Astrocyte of the spinal cord (primary cell): Measurements from ENCODE around the gene ARHGAP26.

Source experiments
- DNase-seq: peaks from one replicate; pipeline ENCODE4 v3.0.0; 2011; ENCODE audit warnings: low read depth, low spot score
- H3K4me3 ChIP-seq: 2 replicates; pipeline ENCODE4 v1.5.1; 2011; ENCODE audit warnings: low read depth, mild to moderate bottlenecking, low read length, moderate library complexity
- in situ Hi-C: cut with HindIII; loops from 2 replicates; pipeline ENCODE4 v1.10.0; 2017; ENCODE audit warnings: low sequenced_read_pairs
- TF ChIP-seq, protein P1 (sequence below): IDR thresholded peaks from 2 replicates; pipeline ENCODE4 v1.5.1; 2012; ENCODE audit warnings: low read depth, mild to moderate bottlenecking, low read length, inconsistent platforms

ARHGAP26 gene

GRCh38 chr5:142978726-142979125 lies 208.5 kb downstream of the ARHGAP26 start:
- in situ Hi-C loops = no loop called here
- H3K4me3 ChIP-seq = no peak overlapping the region
- DNase-seq = no peak
- TF ChIP-seq, protein P1, sequence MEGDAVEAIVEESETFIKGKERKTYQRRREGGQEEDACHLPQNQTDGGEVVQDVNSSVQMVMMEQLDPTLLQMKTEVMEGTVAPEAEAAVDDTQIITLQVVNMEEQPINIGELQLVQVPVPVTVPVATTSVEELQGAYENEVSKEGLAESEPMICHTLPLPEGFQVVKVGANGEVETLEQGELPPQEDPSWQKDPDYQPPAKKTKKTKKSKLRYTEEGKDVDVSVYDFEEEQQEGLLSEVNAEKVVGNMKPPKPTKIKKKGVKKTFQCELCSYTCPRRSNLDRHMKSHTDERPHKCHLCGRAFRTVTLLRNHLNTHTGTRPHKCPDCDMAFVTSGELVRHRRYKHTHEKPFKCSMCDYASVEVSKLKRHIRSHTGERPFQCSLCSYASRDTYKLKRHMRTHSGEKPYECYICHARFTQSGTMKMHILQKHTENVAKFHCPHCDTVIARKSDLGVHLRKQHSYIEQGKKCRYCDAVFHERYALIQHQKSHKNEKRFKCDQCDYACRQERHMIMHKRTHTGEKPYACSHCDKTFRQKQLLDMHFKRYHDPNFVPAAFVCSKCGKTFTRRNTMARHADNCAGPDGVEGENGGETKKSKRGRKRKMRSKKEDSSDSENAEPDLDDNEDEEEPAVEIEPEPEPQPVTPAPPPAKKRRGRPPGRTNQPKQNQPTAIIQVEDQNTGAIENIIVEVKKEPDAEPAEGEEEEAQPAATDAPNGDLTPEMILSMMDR = no peak

GRCh38 chr5:142979636-142980035 lies 209.5 kb downstream of the ARHGAP26 start:
- DNase-seq = no peak
- TF ChIP-seq, protein P1 = no peak
- in situ Hi-C loops = no loop called here
- no peak overlapping the region for H3K4me3 ChIP-seq

GRCh38 chr5:142981475-142981874 lies 211.3 kb downstream of the ARHGAP26 start:
- H3K4me3 ChIP-seq = no peak overlapping the region
- DNase-seq = no peak
- in situ Hi-C loops = no loop called here
- TF ChIP-seq, protein P1 = no peak

GRCh38 chr5:142981886-142982820 lies 212.0 kb downstream of the ARHGAP26 start:
- H3K4me3 ChIP-seq = no peak overlapping the region
- in situ Hi-C loops = no loop called here
- TF ChIP-seq, protein P1 = no peak
- DNase-seq = peak; percentile 79

GRCh38 chr5:142982821-142983200 lies 212.6 kb downstream of the ARHGAP26 start:
- no peak for DNase-seq
- in situ Hi-C loops = no loop called here
- no peak overlapping the region for H3K4me3 ChIP-seq
- TF ChIP-seq, protein P1 = peak; percentile 4

- TF ChIP-seq, protein P1 = no peak
- in situ Hi-C loops = no loop called here
- DNase-seq = peak; percentile 17
- H3K4me3 ChIP-seq = no peak overlapping the region
Measured at GRCh38 chr5:142984011-142984410, 213.8 kb downstream of the ARHGAP26 start.
